Uterus (tissue), 2 donors: ENCODE results near the gene SWSAP1.

Experiments used
- CTCF ChIP-seq, 4 experiments: fragments of 200-600 bp in 2 of 4; fragments of 450-650 bp in 2 of 4; sonication (generic) in 2 of 4; IDR thresholded peaks; one replicate each; pipeline ENCODE4 v1.5.1; 2016 to 2019; ENCODE audit warnings: antibody characterized with exemption in 4 of 4, mild to moderate bottlenecking in 2 of 4, moderate library complexity in 1 of 4
- POLR2A ChIP-seq, 2 donors: fragments of 450-650 bp; IDR thresholded peaks; one replicate each; pipeline ENCODE4 v1.6.1; 2016; ENCODE audit warnings: antibody characterized with exemption in 2 of 2, mild to moderate bottlenecking in 1 of 2, moderate library complexity in 1 of 2

GRCh38 chr19:11400798-11401197 is 26.3 kb downstream of the SWSAP1 start:
- TF ChIP-seq CTCF (IDR thresholded peaks at IDR 0.05) (no peak), POLR2A (IDR thresholded peaks at IDR 0.05) (no peak)
